Putamen (tissue), 1 donor: ENCODE results near the gene LETMD1.
"Not testable (repeated sequence)": the region's sequence is repeated elsewhere in the genome, so short reads cannot be mapped to it uniquely, and the experiment has no call there.

Experiments
- DNase-seq: peaks from one replicate; pipeline ENCODE4 v3.0.0-alpha.2; 2016; ENCODE audit warnings: low spot score

Gene LETMD1

DNA sequence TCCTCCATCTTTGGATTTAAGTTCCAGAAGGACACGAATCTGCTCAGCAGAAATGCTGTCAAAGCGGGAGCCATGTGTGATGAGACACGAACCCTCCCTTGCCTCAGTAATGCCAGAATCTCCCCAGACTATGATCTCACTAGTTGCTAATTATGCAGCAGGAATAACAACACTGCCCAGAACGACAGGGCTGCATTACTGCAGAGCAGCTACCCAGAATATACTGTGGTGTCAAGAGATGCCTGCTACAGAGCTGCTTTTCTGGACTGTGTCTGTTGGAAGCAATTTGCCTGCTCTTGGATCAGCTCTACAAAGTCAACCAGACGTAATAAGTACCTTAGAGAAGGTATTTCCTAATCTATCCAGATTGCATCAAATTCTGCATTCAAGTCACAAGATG lies 29.8 kb downstream of the LETMD1 start:
- peak; percentile 55 for DNase-seq

- not testable (repeated sequence) for DNase-seq
Observed at GRCh38 chr12:51078346-51078745, 30.2 kb downstream of the LETMD1 start.

- not testable (repeated sequence) for DNase-seq
Observed at GRCh38 chr12:51078866-51079265, 30.7 kb downstream of the LETMD1 start.

GRCh38 chr12:51080136-51080535 lies 32.0 kb downstream of the LETMD1 start:
- no peak for DNase-seq

DNA sequence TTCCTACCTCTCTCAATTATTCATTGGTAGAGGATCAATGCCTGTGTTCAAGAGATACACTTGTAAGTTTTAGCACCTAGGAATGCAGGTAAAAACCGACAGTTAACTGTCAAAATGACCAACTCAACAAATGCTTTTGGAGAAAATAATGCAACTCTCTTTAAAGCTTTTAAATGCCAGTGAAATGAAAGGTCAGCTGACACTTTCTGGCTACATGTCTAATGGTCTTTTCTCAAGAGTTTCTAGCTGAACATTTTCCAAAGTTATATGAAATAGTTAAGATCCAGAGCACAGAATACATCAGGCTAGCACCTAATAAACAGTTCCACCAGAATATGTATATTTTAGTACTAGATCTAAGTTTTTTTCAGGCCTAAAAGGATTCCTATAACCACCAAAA lies 33.3 kb downstream of the LETMD1 start:
- no peak for DNase-seq

DNA sequence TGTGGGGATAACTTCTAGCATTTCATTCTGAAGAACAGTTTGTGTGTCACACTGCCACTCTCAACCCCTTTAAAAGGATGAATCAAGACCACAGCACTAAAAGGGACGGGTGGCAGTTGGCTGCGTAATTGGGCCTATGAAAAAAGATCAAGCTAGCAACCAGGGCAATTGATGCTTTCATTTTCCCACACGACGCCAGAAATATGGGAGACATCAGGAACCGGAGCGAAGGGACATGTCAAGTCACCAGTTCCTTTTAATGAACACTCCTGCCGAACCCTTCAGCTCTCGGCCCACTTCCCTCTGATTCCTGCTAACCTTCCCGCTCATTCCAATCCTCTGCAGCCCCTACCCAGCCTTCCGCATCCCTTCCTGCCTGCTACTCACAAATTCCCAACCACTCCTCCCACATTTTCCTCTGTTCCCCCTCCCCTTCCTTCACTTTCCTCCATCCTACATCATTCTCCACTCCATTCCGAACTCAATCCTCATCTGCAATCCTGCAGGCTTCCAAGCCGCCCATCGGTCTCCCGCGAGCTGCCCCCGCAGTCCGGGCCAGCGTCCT lies 34.5 kb downstream of the LETMD1 start:
- DNase-seq, result peak; percentile 30

DNA sequence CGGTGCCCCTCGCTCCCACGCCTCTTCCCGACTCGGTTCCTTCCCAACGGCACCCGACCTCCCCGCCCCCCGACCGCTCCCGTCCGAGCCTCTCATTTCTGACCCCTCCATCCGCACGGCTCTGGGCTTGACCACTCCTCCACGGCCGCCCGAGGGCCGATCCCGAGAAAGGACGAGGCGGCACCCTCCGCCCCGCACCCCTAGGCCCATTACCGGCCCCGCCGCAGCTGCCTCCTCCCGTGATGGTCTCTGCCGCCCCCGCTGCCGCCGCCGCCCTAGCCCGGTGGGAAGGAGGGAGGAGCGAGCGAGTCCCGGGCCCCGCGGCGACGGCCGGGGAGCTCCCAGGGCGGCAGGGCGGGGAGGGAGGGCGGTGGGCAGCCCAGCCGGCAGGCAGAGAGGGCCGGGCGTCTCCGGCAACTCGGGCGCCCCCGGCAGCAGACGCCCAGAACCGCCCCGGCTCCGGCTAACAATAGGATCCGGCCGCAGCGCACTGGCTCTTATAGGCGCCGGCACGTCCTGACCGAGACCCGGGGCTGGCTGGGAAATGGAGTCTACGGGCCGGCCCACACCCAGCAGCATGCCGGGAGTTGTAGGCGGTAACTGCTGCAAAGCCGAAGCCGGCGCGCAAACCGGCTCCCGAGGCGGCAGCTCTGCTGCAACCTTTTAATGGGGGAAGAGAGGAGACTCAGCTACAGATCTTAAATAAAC lies 35.2 kb downstream of the LETMD1 start, which contains the start of gene CSRNP2:
CSRNP2 (minus strand) TSS at position 471 of the 708 bp plus-strand sequence. CDS start 7,035 bp downstream, outside the sequence.
- peak; percentile 96 for DNase-seq

- DNase-seq, result no peak
Observed at GRCh38 chr12:51085757-51086156, 37.6 kb downstream of the LETMD1 start.

GRCh38 chr12:51086933-51087332 lies 38.8 kb downstream of the LETMD1 start:
- no peak for DNase-seq

DNA sequence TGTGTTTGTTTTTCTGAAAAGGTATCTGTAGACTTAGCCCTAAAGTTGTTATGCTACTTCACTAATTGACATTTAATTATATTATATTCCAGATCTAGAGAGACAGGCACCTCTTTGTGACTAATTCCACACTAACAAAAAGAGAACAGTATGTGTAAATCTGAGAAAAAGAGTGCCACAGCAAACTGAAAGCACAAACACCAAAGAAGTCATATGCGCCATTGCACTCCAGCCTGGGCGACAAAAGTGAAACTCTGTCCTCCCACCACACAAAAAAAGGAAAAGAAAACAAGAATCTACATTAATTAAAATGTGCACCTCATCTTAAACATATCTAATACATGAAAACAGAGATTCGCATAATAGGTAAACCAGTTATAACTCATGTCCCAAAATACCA lies 39.7 kb downstream of the LETMD1 start:
- no peak for DNase-seq

DNA sequence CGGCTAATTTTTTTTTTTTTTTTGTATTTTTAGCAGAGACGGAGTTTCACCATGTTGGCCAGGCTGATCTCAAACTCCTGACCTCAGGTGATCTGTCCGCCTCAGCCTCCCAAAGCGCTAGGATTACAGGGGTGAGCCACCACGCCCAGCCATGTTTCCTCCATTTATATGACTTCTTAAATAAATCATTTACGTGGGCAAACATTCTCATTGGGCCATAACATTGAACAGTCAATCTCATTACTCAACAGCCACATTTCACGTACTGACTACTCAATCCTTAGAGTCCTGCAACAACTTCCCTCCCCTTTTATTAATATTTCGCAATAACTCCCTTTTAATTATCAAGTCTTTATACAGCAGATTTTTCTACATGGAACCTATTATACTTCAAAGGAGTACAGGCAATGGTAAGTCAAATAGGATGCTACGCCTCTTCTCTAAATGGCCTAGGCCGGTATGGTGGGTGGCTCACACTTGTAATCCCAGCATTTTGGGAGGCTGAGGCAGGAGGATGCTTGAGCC lies 42.6 kb downstream of the LETMD1 start:
- no peak for DNase-seq

GRCh38 chr12:51098611-51099010 lies 50.5 kb downstream of the LETMD1 start:
- no peak for DNase-seq

- DNase-seq, result no peak
Observed at GRCh38 chr12:51103977-51104376, 55.9 kb downstream of the LETMD1 start.

DNA sequence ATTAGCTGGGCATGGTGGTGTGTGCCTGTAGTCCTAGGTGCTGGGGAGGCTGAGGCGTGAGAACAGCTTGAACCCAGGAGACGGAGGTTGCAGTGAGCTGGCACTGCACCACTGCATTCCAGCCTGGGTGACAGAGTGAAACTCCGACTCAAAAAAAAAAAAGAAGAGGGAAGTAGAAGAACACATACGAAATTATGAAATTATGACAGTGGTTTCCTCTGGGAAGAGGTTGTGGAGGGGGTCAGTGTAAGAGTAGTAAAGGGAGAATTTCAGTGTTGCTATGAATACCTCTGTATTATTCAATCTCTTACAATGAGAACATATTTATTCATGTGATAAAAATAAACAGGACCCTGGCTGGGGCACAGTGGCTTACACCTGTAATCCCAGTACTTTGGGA lies 60.0 kb downstream of the LETMD1 start:
- DNase-seq, result no peak
